SW480 (cell line): ENCODE data around the gene EEF2K.
"Not testable (repeated sequence)": the region's sequence is repeated elsewhere in the genome, so short reads cannot be mapped to it uniquely, and the experiment has no call there.

Experiments used
- DNase-seq: peaks from one replicate; pipeline ENCODE4 v3.0.0-alpha.2; 2016; ENCODE audit warnings: low spot score

EEF2K gene

DNA sequence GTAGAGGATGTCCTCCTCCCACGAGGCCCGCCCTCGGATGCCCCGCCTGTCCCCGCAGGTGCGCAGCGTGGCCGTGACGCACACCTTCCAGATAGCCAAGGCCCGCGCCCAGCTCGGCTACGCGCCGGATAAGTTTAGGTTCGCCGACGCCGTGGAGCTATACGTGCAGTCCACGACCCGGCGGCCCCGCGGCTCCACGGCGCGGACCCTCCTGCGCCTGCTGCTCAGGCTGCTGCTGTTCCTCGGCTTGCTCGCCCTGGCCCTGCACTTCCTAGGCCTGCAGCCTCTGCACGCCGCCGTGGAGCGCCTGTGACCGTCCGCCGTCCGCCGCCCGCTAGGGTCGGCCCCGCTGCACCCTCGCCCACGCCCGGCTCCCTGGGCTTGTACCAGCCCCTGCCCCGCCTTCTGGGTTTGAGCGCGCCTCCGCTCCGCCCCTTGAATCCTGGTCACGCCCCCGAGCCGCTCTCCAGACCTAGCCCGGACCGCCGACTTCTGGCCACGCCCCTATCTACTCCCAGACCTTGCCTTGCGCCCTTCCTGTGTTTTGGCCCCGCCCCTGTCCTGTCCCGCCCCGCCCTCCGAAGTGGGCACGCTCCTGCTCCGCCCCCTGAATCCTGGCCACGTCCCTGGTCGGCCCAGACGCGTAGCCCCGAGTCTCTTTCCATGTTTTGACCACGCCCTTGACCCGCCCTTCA, 15.8 kb upstream of the EEF2K start:
- DNase-seq, result peak; percentile 62

DNA sequence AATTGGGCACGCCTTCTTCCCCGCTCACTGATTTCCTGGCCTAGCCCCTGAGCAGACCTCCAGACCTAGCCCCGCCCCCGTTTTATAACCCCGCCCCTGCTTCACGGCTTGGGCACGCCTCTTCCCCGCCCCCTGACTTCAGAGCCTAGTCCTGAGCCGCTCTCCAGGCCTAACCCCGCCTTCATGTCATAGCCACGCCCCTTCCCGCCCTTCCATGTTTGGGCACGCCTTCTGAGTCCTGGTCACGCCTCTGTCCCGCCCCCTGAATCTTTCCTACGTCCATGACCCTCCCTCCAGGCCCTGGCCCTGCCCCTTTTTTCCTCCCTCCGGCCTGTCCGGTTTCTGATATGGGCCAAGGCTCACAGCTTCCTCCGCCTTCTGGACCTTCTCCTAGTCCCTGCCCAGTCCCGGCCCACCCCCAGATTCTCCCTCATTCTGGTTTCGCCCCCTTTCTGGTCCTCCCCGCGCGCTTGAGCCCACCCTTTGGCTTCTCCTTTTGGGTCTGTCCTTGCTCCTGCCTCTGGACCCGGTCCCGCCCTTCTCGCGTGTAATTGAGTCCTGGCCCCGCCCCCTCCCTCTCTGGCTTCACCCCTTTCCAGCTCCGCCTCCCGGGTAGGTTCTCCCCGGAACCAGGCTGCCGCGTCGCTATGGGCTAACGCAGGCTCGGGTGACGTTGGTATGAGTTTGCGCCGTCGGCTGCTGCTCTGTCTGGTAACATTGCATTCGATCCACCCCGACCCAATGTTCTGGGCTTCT, 15.1 kb upstream of the EEF2K start:
- DNase-seq, result peak; percentile 97

DNA sequence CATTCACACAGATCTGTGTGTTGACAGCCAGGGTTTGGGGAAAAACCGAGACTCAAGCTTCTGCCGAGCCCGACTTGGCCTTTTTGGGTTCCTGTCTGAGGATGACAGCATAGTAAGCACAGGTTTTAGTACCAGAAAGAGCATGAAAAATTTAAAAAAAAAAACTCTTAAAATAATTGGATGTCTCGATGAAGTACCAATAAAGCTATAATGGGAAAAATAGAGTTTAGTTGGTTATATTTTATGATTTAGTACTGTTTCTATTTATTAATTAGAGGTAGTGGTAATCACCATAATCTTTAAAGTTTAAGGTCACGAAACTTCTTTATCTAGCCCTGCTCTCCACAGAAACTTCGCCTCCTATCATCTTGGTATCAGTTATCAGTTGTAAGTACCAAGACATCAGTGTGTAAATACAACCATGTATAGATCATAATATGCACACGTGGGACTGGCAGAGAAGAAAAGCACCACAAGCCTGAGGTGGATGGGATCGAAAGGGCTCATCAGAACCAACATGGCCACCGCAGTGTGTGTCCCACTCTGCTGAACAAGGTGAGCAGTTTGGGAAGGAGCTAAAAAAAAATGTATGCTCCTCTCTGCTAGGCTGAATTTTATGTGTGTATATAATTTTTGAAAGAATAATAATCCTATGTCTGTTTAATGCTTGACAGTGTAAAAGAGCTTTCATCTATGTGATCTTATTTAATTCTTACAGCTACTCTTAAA, 14.4 kb upstream of the EEF2K start:
- DNase-seq, result peak; percentile 55

DNA sequence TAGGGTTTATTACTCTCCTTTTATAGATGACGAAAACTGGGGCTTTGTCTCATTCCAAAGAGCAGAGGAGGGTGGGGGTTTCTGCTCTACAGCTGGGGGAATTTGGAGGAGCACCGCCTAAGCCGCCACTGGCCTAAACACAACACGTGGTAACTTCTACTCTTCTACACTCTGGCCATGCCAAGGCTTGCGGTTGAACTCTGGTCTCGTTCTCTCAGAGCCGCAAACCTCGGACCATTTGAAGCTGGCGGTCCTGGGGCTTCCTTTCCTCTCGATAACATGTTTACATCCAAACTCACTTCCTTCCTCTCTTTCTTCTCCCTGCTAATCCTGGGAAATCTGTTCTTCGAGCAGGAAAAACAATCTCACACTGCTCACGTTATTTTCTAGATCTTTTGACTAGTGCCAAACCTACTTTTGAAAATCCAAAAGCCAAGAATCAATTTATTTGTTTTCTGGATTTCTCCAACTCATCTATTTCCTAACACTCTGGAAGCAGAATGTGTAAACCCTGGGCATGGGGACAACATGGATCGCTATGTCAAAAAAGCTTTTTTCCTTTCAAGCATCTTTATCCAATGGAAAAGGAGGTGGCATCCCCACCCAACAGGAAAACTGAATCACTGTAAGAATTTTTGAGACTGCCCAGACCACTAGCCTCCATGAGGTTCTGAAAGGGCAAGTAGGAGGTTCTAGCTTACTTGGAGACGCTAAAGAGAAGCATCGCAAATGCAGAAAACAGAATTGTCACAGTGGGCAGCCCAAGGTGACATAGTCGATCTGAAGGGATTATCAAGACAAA, 13.6 kb upstream of the EEF2K start:
- peak; percentile 92 for DNase-seq

DNA sequence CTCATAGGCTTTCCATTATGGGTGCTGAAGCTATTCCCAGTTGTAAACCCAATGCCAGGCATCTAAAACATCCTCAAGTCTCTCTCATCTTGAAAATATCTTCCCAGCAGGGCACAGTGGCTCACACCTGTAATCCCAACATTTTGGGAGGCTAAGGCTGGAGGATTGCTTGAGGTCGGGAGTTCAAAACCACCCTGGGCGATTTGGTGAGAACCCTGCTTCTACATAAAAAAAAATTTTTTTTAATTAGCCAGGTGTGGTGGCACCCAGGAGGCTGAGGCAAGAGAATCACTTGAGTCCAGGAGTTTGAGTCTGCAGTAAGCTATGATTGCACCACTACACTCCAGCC, 13.0 kb upstream of the EEF2K start:
- no peak for DNase-seq

DNA sequence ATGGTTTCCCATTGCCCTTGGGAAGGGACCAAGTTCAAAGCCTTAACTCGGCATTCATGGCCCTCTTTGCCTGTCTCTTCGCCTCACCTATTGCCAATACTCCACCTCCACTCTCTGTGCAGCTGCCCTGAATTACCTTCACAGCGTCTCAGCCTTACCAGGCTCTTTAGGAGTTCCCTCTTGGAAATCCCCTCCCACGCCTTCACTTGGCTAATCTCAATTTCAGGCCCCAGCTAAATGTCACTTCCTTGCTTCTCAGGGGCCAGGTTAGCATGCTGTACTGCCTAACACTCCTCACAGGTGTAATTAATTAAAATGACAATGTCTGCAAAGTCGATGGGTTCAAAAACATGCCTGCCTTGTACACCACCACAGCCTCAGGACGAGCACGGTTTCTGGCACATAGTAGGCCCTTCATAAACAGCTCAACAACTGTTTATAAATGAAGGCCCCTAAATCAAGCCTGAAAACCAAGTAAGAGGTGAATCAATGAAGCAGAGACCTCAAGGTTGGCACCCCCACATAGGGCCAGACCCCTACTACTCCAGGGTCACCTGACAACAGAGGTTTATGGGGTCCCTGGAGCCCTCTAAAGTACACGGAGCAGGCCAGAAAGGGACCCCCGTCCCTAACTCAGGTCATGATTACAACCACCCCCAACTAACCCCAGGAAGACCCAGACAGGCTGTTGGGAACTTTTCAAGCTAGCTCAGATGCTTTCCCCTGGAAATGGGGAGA, 11.2 kb upstream of the EEF2K start:
- no peak for DNase-seq

DNA sequence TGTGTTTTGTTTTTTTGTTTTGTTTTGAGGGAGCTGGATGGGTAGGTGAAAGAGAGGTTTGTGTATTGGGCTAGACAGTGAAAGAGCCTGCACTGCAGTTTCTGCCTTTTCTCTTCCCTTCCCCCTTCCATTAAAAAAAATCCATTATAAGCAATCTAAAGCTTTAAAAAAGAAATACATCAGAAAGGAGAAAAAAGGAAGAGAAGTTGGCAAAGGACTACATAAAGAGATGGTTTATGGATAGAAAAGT, 10.7 kb upstream of the EEF2K start:
- no peak for DNase-seq

DNA sequence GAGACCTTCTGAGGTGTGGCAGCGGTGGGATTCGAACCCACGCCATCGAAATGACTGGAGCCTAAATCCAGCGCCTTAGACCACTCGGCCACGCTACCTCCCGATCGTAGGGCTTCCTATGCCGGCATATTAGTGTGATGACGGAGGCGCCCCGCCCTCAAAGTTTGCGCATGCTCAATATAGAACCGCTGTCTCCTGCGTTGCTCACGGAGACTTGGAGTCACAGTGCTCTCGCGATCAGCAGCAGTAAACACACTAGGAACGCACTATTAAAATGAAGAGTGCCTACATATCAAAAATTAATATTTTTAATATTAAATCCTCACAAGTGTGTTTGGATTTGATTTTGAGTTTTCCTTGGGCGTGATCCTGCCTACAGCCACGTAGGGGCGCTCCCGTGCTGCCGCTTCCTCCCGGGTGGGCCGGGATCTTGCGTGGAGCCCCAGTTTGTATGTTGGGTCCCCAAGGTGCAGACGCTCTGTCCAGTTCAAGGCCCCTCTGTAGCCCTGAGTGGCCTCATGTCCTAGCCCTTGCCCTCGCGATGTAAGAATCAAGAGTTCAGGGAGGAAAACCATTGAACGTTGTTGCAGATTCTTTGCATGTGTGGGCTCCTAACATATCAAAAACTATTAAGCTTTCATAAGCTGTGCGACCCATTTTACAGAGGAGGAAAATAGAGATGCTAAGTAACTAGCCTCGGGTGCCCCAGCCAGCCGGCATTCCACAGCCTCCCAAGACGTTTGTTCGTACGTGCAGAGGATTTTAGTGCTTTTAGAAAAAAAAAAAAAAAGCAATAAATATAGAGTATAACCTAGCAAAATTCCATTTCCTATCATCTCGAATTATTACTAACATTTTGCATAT, 10.2 kb upstream of the EEF2K start:
- DNase-seq, result peak; percentile 73

DNA sequence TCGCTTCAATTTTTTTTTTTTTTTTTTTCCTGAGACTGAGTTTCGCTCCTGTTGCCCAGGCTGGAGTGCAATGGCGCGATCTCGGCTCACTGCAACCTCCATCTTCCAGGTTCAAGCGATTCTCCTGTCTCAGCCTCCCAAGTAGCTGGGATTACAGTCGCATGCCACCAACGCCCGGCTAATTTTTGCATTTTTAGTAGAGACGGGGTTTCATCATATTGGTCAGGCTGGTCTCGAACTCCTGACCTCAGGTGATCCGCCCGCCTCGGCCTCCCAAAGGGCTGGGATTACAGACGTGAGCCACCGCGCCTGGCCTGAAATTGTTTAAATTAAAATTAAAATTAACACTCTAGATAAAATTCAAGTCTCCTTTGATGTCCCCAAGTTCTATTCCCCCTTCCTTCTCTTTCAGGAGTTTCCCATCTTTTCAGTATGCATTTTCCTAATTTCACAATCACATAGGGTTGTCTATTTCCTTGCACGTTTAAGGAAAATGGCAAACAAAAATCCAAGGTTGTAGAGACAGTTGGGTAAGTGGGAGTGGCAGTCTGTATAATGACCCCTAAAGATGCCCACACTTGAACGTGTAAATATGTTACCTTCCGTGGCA, 9.4 kb upstream of the EEF2K start:
- DNase-seq, result not testable (repeated sequence)

DNA sequence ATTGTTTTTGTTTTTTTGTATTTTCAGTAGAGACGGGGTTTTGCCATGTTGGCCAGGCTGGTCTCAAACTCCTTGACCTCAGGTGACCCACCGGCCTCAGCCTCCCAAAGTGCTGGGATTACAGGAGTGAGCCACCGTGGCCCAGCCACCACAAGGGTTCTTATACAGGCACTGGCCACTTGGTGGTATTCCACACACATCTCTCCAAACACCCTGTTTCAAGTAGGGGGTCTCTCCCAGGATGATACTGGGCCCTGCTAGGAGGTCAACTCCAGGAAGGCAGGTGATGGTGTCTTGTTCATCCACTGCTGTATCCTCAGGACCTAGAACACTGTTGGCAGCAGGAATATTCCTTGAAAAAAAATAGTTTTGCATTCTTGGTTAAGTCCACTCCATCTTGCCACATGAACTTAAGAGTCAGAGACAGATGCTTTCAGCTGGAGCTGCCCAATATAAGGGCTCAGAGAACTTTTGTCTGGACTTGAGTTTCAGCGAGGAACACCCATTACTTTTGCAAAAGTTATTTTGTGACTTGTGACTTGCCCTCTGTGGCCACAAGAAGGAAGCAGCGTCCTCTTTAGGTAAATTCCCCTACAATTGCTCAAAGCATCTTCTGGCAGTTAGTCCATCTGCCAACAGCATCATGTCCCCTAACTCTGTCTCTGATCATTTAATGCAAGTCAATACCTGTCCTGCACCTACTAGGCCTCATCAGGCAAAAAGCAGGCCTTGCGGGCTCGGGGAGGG, 7.4 kb upstream of the EEF2K start:
- no peak for DNase-seq

DNA sequence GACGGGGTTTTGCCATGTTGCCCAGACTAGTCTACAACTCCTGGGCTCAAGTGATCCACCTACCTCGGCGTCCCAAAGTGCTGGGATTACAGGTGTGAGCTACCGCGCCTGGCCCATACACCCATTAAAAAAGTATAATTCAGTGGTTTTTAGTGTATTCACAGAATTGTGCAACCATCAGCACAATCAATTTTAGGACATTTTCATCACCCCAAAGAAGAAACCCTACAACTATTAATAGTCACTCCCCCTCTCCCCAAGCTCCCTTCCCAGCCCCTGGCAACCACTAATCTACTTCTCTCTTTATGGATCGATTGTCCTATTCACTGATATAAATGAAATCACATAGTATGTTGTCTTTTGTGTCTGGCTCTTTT, 3.8 kb upstream of the EEF2K start:
- DNase-seq, result no peak

DNA sequence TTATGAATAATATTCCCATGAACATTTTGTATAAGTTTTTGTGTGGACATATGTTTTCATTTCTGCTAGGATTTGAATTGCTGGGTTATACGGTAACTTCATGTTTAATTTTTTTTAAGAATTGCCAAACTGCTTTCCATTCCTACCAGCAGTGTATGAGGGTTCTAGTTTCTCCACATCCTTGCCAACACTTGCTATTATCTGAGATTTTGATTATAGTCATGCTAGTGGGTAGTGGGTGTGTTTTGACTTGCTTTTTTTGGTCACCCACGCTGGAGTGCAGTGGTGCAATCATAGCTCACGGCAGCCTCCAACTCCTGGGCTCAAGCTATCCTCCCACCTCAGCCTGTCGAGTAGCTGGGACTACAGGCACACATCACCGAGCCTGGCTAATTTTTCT, 3.0 kb upstream of the EEF2K start:
- no peak for DNase-seq

DNA sequence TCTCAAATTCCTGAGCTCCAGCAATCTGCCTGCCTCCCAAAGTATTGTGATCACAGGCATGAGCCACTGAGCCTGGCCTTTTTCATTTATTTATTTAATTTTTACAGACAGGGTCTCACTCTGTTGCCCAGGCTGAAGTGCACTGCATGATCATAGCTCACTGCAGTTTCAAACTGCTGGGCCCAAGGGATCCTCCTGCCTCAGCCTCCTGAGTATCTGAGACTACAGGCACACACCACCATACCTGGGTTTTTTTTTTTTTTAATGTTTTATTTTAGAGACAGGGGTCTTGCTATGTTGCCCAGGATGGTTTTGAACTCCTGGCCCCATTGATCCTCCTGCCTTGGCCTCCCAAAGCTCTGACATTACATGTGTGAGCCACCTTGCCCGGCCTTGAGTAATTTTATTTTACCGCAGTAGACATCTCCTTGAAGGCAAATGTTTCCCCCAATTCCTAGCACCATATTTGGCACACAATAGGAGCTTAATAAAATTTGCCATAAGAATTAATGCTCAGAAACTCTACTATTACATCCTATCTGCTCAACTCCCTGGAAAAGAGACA, 1.9 kb upstream of the EEF2K start:
- DNase-seq, result no peak

DNA sequence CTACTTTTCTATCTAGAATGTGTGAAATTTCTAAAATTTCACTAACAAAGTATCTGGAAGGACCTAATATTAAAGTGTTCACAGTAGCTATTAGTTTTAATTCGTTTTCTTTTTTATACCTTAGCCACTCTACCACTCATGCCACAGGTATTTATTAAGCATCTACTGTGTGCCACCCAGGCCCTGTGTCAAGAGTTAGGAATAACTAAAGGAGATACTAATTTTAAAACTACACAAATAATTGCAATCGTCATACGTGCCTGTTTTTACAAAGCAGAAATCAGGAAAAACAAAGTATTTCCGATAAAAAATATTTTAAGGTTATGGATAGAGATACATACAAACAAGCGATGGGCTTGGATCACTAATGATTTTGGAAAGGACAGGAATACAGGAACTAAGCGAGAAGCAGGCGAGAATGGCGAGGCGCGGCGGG, 483 bp upstream of the EEF2K start:
- no peak for DNase-seq

DNA sequence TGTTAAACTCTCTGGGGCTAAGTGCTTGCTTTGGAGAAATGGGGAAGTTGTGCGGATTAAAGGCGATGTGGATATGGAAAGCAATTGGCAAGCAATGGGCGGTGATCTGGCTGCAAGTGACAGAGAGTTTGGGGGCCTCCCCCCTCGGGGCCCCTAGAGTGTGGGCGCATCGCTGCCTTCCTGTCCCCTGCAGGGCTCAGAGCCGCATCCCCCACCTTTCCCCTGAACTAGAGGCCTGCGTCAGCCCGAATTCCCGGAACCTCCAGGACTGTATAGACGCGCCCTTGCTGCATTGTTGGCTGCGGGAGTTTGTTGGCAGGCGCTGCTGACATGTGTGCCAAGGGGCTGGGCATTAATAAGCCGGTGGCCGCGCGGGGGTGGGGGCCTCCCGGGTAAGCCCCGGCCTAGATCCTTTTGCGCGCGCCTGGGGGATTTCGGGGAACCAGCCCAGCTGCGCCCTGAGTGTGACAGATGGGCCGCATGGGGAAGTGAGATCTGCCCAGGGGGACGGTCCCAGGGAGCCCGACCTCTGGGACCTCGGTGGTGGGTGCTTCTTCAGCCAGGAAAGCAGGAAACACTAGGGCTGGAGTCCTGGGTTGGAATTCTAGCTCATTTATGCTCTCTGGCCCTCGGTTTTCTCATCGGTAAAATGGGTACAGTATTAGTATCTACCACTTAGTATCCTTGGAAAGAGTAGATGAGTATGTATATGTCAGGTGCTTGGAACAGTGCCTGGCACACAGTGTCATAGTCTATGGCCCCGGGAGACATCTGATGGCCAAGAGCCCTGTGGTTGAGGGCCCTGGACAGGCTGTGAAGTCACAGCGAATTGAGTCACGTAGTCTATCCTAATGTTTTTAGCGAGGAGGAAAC, 1.0 kb downstream of the EEF2K start:
- peak; percentile 35 for DNase-seq

DNA sequence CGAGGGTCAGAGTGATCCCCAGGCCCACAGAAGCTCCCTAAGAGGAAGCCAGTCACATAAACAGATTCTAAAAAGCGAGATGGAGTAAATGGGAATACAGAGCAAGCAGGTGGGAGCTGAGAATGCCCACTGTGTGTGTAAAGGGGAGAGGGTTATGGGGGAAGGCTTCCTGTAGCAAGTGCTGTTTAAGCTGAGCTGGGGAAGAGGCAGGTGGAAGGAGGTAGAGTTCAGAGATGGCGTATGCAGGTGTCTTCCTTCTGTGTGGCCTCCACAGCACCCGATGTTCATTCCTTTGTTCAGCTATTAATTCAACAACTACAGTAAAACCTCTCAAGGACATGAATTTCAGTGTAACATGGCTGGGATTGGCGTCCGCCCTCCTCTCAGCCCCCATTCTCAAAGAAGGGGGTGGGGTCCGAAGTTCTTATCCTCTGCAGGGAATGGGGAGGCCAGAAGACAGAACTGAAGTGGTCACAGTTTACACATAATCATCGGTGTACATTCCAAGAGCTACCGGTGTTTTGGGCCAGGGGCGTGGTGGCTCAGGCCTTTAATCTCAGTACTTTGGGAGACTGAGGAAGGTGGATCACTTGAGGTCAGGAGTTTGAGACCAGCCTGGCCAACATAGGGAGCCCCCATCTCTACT, 1.8 kb downstream of the EEF2K start:
- DNase-seq, result no peak

DNA sequence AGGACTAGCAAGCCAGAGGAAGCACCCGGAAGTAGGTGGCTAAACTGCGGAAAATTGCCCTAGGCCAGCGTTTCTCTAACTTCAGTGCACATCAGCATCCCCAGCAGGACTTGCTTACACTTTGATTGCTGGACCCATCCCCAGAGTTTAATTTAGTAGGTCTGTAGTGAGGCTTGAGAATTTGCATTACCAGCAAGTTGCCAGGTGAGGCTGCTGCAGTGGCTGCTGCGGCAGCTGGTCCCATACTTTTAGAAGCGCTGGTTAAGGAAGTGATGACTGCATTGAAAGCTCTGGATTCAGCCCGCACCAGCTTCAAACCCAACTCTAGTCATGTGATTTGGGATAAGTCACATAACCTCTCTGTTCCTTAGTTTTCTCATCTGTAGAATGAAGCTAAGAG, 4.2 kb downstream of the EEF2K start:
- DNase-seq, result no peak

DNA sequence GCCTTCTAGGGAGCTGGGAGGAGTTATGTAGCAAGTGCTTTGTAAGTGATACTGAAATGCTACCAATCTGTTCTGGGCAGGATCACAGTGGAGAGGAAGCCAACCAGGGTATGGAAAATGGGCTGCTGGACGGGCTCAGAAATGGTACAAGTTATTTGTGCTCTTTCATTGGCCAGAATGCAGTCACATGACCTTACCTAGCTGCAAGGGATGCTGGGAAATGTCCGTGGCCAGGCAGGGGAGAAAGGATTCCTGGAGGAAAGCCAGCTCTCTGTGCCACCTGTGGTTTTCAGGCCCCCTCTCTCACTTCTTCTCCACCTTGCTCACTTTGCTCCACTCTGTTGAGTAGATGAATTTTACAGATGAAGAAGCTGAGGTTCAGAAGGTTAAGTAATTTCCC, 4.8 kb downstream of the EEF2K start:
- DNase-seq, result no peak
